CD4-positive, alpha-beta T cell (primary cell): Measurements from ENCODE around the gene SASH1. TPM values are rescaled to one million over a fixed set of nuclear protein-coding genes. Genes with fewer than 3 reads are reported as not detected.
A peak's percentile ranks its signal among the peaks of the same experiment; 100 is the strongest.

Experiments used
- ATAC-seq: fragments of 200-7000 bp; cut with Tn5 transposase; one replicate; pipeline ENCODE4 v1.10.0; 2022; ENCODE audit warnings: mild to moderate bottlenecking; ENCODE audit not compliant: poor library complexity
- CTCF ChIA-PET: fragments of 350-600 bp; sonication (Branson Sonifier 250); formaldehyde crosslinking; loops from one replicate; lab custom pipeline; 2021; ENCODE audit warnings: antibody characterized with exemption, inconsistent platforms; lab: Charles Lee
- POLR2A ChIA-PET: fragments of 350-600 bp; sonication (Branson Sonifier 250); formaldehyde crosslinking; loops from one replicate; lab custom pipeline; 2021; ENCODE audit warnings: antibody characterized with exemption, inconsistent platforms; lab: Charles Lee
- DNase-seq, 14 experiments: peaks; one replicate each; pipeline ENCODE4 v3.0.0-alpha.2; 2013 to 2020; ENCODE audit warnings: mixed read lengths in 2 of 14
- H3K27ac ChIP-seq, 2 donors: one replicate each; pipeline versions ENCODE4 v1.5.1 to v1.7.0; 2013; ENCODE audit warnings: low read length in 2 of 2, low read depth in 1 of 2, mild to moderate bottlenecking in 1 of 2
- H3K27me3 ChIP-seq, 2 experiments: 1 replicate in 1 of 2; 2 replicates in 1 of 2; pipeline versions ENCODE4 v1.6.1 to v1.7.0; 2013; ENCODE audit warnings: low read length in 2 of 2, control low read depth in 1 of 2, mild to moderate bottlenecking in 1 of 2, moderate library complexity in 1 of 2; ENCODE audit not compliant: insufficient read depth in 2 of 2, control insufficient read depth in 1 of 2
- H3K36me3 ChIP-seq: one replicate; pipeline ENCODE4 v1.6.1; 2013; ENCODE audit warnings: low read length, control low read depth; ENCODE audit not compliant: insufficient read depth
- H3K4me1 ChIP-seq: one replicate; pipeline ENCODE4 v1.6.1; 2013; ENCODE audit warnings: low read length, control low read depth; ENCODE audit not compliant: insufficient read depth
- H3K4me3 ChIP-seq: one replicate; pipeline ENCODE4 v1.5.1; 2013; ENCODE audit warnings: mild to moderate bottlenecking, low read length, moderate library complexity
- H3K9me3 ChIP-seq, 2 experiments: 1 replicate in 1 of 2; 2 replicates in 1 of 2; pipeline versions ENCODE4 v1.6.1 to v1.7.0; 2013; ENCODE audit warnings: low read length in 2 of 2, mild to moderate bottlenecking in 2 of 2, control low read depth in 1 of 2, moderate library complexity in 1 of 2; ENCODE audit not compliant: control insufficient read depth in 1 of 2, insufficient read depth in 1 of 2
- H3K27ac Mint-ChIP-seq: one replicate; pipeline ENCODE4 v1.8.0; 2020; ENCODE audit warnings: mixed read lengths
- H3K27me3 Mint-ChIP-seq: one replicate; pipeline ENCODE4 v1.8.0; 2021; ENCODE audit warnings: mixed read lengths
- H3K36me3 Mint-ChIP-seq: one replicate; pipeline ENCODE4 v1.8.0; 2021; ENCODE audit warnings: low read depth, mixed read lengths
- H3K4me1 Mint-ChIP-seq: one replicate; pipeline ENCODE4 v1.8.0; 2021; ENCODE audit warnings: low read depth, mixed read lengths
- H3K4me3 Mint-ChIP-seq: one replicate; pipeline ENCODE4 v1.8.0; 2020; ENCODE audit warnings: mild to moderate bottlenecking, mixed read lengths
- H3K9me3 Mint-ChIP-seq: one replicate; pipeline ENCODE4 v1.8.0; 2020; ENCODE audit warnings: mixed read lengths
- CTCF ChIP-seq: fragments of 200-600 bp; IDR thresholded peaks from one replicate; pipeline ENCODE4 v1.8.0; 2022; ENCODE audit warnings: antibody characterized with exemption, mild to moderate bottlenecking
- intact Hi-C, 2 experiments: fragments of 100-400 bp; cut with DNase I in 1 of 2; cut with micrococcal nuclease in 1 of 2; formaldehyde crosslinking; loops; one replicate each; pipeline versions ENCODE4 v1.15.1 to v1.9.0; 2023 to 2025; cut with DNase I, micrococcal nuclease
- total RNA-seq, 174 experiments: library from RNA in 2 of 174; stranded (reverse) in 2 of 174; gene quantifications; one replicate each; pipeline ENCODE4 v1.2.3 and lab custom pipeline; 2021 to 2026

SASH1 gene
- total RNA-seq, 2 experiments from 2014 or later, result 0.58 to 0.75 TPM

- Mint-ChIP-seq H3K27me3 (peaks cover 45% of the 10 kb centered on the region), H3K4me1 (no peaks in the 10 kb centered on the region), H3K4me3 (no peak overlapping the region), H3K36me3 (no peaks in the 10 kb centered on the region), H3K27ac (no peak overlapping the region), H3K9me3 (no peaks in the 10 kb centered on the region)
- TF ChIP-seq CTCF, result no peak
- CTCF ChIA-PET, result no interaction called here
- no peaks in the 10 kb centered on the region for H3K9me3 ChIP-seq
- no peaks in the 10 kb centered on the region for H3K36me3 ChIP-seq
- intact Hi-C loops, result no loop called here
- ATAC-seq (no peak), DNase-seq (no peak)
- no peaks in the 10 kb centered on the region for H3K4me1 ChIP-seq
- POLR2A ChIA-PET, result no interaction called here
- H3K27me3 ChIP-seq, result peaks cover 9 to 10% of the 10 kb centered on the region in 2 experiments
- H3K27ac ChIP-seq, result no peak overlapping the region
- no peak overlapping the region for H3K4me3 ChIP-seq
Observed at GRCh38 chr6:148573922-148574321, 231.3 kb downstream of the SASH1 start.

GRCh38 chr6:148577687-148578488 lies 235.2 kb downstream of the SASH1 start:
- H3K9me3 Mint-ChIP-seq, result no peaks in the 10 kb centered on the region
- ATAC-seq (peak; percentile 93), DNase-seq (peak in 9 of 14 experiments; percentile 9 to 73 (median 15))
- CTCF ChIA-PET, result interaction anchor here (0.6 to 1.1 kb wide), 5 partner anchors 10 to 371 kb away, joined by 3 to 5 read pairs (median 3); no protein-coding TSS in a partner anchor
- H3K4me1 Mint-ChIP-seq, result no peaks in the 10 kb centered on the region
- no peak overlapping the region for H3K27ac ChIP-seq
- peak; percentile 29 for TF ChIP-seq CTCF
- intact Hi-C loops, result loop anchor here (2.0 to 5.0 kb wide), 3 partner anchors 369 to 854 kb away; no protein-coding TSS in a partner anchor
- no peaks in the 10 kb centered on the region for H3K36me3 ChIP-seq
- peaks cover 42% of the 10 kb centered on the region for H3K27me3 Mint-ChIP-seq
- POLR2A ChIA-PET, result interaction anchor here (0.9 kb wide), 1 partner anchor 16 kb away, joined by 3 read pairs; no protein-coding TSS in a partner anchor
- H3K4me3 Mint-ChIP-seq, result no peak overlapping the region
- peaks cover 0 to 7% of the 10 kb centered on the region in 2 experiments for H3K27me3 ChIP-seq
- H3K4me1 ChIP-seq, result no peaks in the 10 kb centered on the region
- H3K27ac Mint-ChIP-seq, result no peak overlapping the region
- H3K36me3 Mint-ChIP-seq, result no peaks in the 10 kb centered on the region
- no peak overlapping the region for H3K4me3 ChIP-seq
- H3K9me3 ChIP-seq, result no peaks in the 10 kb centered on the region

- H3K36me3 ChIP-seq, result no peaks in the 10 kb centered on the region
- Mint-ChIP-seq H3K36me3 (no peaks in the 10 kb centered on the region), H3K9me3 (peaks cover 1% of the 10 kb centered on the region), H3K4me1 (no peaks in the 10 kb centered on the region), H3K27ac (no peak overlapping the region), H3K27me3 (peaks cover 44% of the 10 kb centered on the region), H3K4me3 (no peak overlapping the region)
- no peak for DNase-seq
- H3K4me3 ChIP-seq, result no peak overlapping the region
- H3K27me3 ChIP-seq, result peaks cover 0 to 7% of the 10 kb centered on the region in 2 experiments
- no peak overlapping the region for H3K27ac ChIP-seq
- H3K9me3 ChIP-seq, result no peaks in the 10 kb centered on the region
- POLR2A ChIA-PET, result no interaction called here
- CTCF ChIA-PET, result interaction anchor here (0.6 to 1.1 kb wide), 3 partner anchors 10 to 358 kb away, joined by 3 to 5 read pairs (median 3); no protein-coding TSS in a partner anchor
- ATAC-seq, result no peak
- no peaks in the 10 kb centered on the region for H3K4me1 ChIP-seq
- no peak for TF ChIP-seq CTCF
- intact Hi-C loops, result loop anchor here (2.0 to 5.0 kb wide), 3 partner anchors 369 to 854 kb away; no protein-coding TSS in a partner anchor
Observed at GRCh38 chr6:148578489-148578814, 235.8 kb downstream of the SASH1 start.
